GM12878 (cell line): ENCODE measurements around the gene JAGN1. TPM values are rescaled to one million over a fixed set of nuclear protein-coding genes. Genes with fewer than 3 reads are reported as not detected.

Experiments used
- ATAC-seq: fragments of 200-7000 bp; cut with Tn5 transposase; 3 replicates; pipeline ENCODE4 v1.9.1; 2020; ENCODE audit warnings: mild to moderate bottlenecking, moderate library complexity
- BruUV-seq: library from RNA; stranded (reverse); fragments of 400-500 nt; replicated peaks from 2 replicates; lab custom pipeline; 2021; lab: Mats Ljungman, UMichigan
- CTCF ChIA-PET: fragments of 300-600 bp; sonication (Branson Sonifier 250); formaldehyde crosslinking; extraction: SDS; loops from one replicate; lab custom pipeline; 2021; ENCODE audit warnings: inconsistent platforms; lab: Yijun Ruan, JAX
- POLR2A ChIA-PET: fragments of 350-600 bp; formaldehyde crosslinking; extraction: SDS; loops from one replicate; lab custom pipeline; 2021; ENCODE audit warnings: inconsistent platforms; lab: Charles Lee
- RAD21 ChIA-PET: fragments of 300-600 bp; sonication (Branson Sonifier 250); formaldehyde crosslinking; loops from one replicate; lab custom pipeline; 2023; ENCODE audit warnings: antibody characterized with exemption; ENCODE audit not compliant: unreplicated experiment; lab: Charles Lee
- SMC1A ChIA-PET: fragments of 300-600 bp; sonication (Branson Sonifier 250); formaldehyde crosslinking; loops from one replicate; lab custom pipeline; 2023; ENCODE audit not compliant: unreplicated experiment, uncharacterized antibody; lab: Charles Lee
- DNase-seq: peaks from one replicate; pipeline ENCODE4 v3.0.0-alpha.2; 2011; ENCODE audit warnings: low read depth, low spot score
- FAIRE-seq: peaks from 3 replicates; lab custom pipeline; 2011; peaks lifted over from hg19 to GRCh38; lab: Jason Lieb, UNC
- H2AFZ ChIP-seq: 2 replicates; pipeline ENCODE4 v1.6.0; 2011; ENCODE audit warnings: low read depth, low read length, control low read depth; ENCODE audit not compliant: control insufficient read depth
- H3K27ac ChIP-seq: 2 replicates; pipeline ENCODE4 v1.5.1; 2011; ENCODE audit warnings: control low read depth; ENCODE audit not compliant: control insufficient read depth, insufficient read depth
- H3K27me3 ChIP-seq, 2 experiments: replicated peaks in 1 of 2; 2 replicates each; pipeline versions ENCODE4 v1.6.0 to v1.6.1; 2011; ENCODE audit warnings: low read length in 1 of 2; ENCODE audit not compliant: control insufficient read depth in 2 of 2, insufficient read depth in 2 of 2
- H3K36me3 ChIP-seq, 2 experiments: 2 replicates each; pipeline ENCODE4 v1.5.1; 2011; ENCODE audit warnings: low read length in 1 of 2; ENCODE audit not compliant: control insufficient read depth in 2 of 2, insufficient read depth in 2 of 2
- H3K4me1 ChIP-seq: 2 replicates; pipeline ENCODE4 v1.6.1; 2011; ENCODE audit warnings: mild to moderate bottlenecking, low read length, moderate library complexity, mixed read lengths; ENCODE audit not compliant: control insufficient read depth, insufficient read depth
- H3K4me2 ChIP-seq: 2 replicates; pipeline ENCODE4 v1.6.0; 2011; ENCODE audit warnings: control low read depth; ENCODE audit not compliant: control insufficient read depth, insufficient read depth
- H3K4me3 ChIP-seq: fragments of 200-600 bp; sonication (generic); 2 replicates; pipeline ENCODE4 v1.5.1; 2016
- H3K79me2 ChIP-seq: 2 replicates; pipeline ENCODE4 v1.6.0; 2011; ENCODE audit warnings: low read length; ENCODE audit not compliant: control insufficient read depth, insufficient read depth
- H3K9ac ChIP-seq: 2 replicates; pipeline ENCODE4 v1.8.0; 2011; ENCODE audit warnings: low read length, control low read depth, mixed read lengths; ENCODE audit not compliant: control insufficient read depth, insufficient read depth
- H3K9me3 ChIP-seq: replicated peaks from 3 replicates; pipeline ENCODE4 v1.5.1; 2011; ENCODE audit warnings: mild to moderate bottlenecking, low read length; ENCODE audit not compliant: control insufficient read depth, insufficient read depth
- H4K20me1 ChIP-seq: 2 replicates; pipeline ENCODE4 v1.6.0; 2011; ENCODE audit not compliant: control insufficient read depth, insufficient read depth
- GABPA ChIP-seq: IDR thresholded peaks from 2 replicates; pipeline ENCODE4 v1.6.1; 2014; ENCODE audit warnings: antibody characterized with exemption, low read depth, mild to moderate bottlenecking, inconsistent platforms
- HDGF ChIP-seq: fragments of 450-650 bp; IDR thresholded peaks from 2 replicates; pipeline ENCODE4 v1.6.1; 2016; ENCODE audit warnings: antibody characterized with exemption
- JUND ChIP-seq: IDR thresholded peaks from 2 replicates; pipeline ENCODE4 v1.6.1; 2012; ENCODE audit warnings: low read depth, mild to moderate bottlenecking, low read length, improper control_type of control experiment, moderate library complexity
- NKRF ChIP-seq: fragments of 450-650 bp; conservative IDR thresholded peaks from 2 replicates; pipeline ENCODE4 v1.6.1; 2017; ENCODE audit warnings: mild to moderate bottlenecking, moderate library complexity
- PAX5 ChIP-seq: IDR thresholded peaks from 2 replicates; pipeline ENCODE4 v1.6.1; 2011; ENCODE audit warnings: low read depth, low read length, borderline replicate concordance
- RB1 ChIP-seq: fragments of 450-650 bp; formaldehyde crosslinking; IDR thresholded peaks from 2 replicates; pipeline ENCODE4 v1.6.1; 2017; ENCODE audit warnings: mild to moderate bottlenecking, borderline replicate concordance
- RELB ChIP-seq: fragments of 450-650 bp; IDR thresholded peaks from 2 replicates; pipeline ENCODE4 v1.6.1; 2017; ENCODE audit warnings: low read depth, mild to moderate bottlenecking, moderate library complexity
- REST ChIP-seq: IDR thresholded peaks from 2 replicates; pipeline ENCODE4 v1.6.1; 2012; ENCODE audit warnings: mild to moderate bottlenecking, low read depth, low read length
- RUNX3 ChIP-seq: IDR thresholded peaks from 2 replicates; pipeline ENCODE4 v1.6.1; 2012; ENCODE audit warnings: low read length, inconsistent platforms
- SMAD1 ChIP-seq: fragments of 450-650 bp; IDR thresholded peaks from 2 replicates; pipeline ENCODE4 v1.6.1; 2018; ENCODE audit warnings: mild to moderate bottlenecking, low read depth; ENCODE audit not compliant: partially characterized antibody
- STAT1 ChIP-seq: fragments of 450-650 bp; conservative IDR thresholded peaks from 2 replicates; pipeline ENCODE4 v1.6.1; 2014; ENCODE audit warnings: antibody characterized with exemption, mild to moderate bottlenecking
- TCF3 ChIP-seq: IDR thresholded peaks from 2 replicates; pipeline ENCODE4 v1.6.1; 2012; ENCODE audit warnings: low read depth, mild to moderate bottlenecking, low read length, borderline replicate concordance; ENCODE audit not compliant: insufficient read depth
- WRNIP1 ChIP-seq: IDR thresholded peaks from 2 replicates; pipeline ENCODE4 v1.6.1; 2011; ENCODE audit warnings: low read depth, low read length, improper control_type of control experiment, borderline replicate concordance
- ZBTB11 ChIP-seq: fragments of 450-650 bp; formaldehyde crosslinking; IDR thresholded peaks from 2 replicates; pipeline ENCODE4 v1.5.0; 2022; ENCODE audit warnings: mild to moderate bottlenecking, missing genetic modification characterization
- ZNF384 ChIP-seq: IDR thresholded peaks from 2 replicates; pipeline ENCODE4 v1.6.1; 2012; ENCODE audit warnings: low read depth, mild to moderate bottlenecking, low read length, improper control_type of control experiment, borderline replicate concordance
- in situ Hi-C: fragments of 300-500 bp; cut with MboI; formaldehyde crosslinking; loops from 9 replicates; pipeline ENCODE4 v1.14.3; 2018; ENCODE audit warnings: mixed read lengths
- intact Hi-C: fragments of 100-400 bp; cut with micrococcal nuclease; formaldehyde crosslinking; loops from one replicate; pipeline ENCODE4 v1.14.2; 2022; ENCODE audit not compliant: unreplicated experiment
- polyA plus RNA-seq, 11 experiments: library from polyadenylated mRNA; depleted of rRNA in 4 of 11; unstranded in 6 of 11; stranded (reverse) in 5 of 11; fragments of >200 nt; fragmentation: Nextera tagmentation in 4 of 11; fragmentation: Illumina TruSeq in 1 of 11; extraction: Ambion mirVana in 4 of 11; extraction: Trizol in 1 of 11; gene quantifications; 1 replicate in 1 of 11; 2 replicates in 10 of 11; pipeline versions ENCODE4 v1.2.1 to v1.2.3, GENCODE V29; 2011 to 2016; ENCODE audit warnings: inconsistent platforms in 2 of 11, missing spikeins in 2 of 11, low read depth in 1 of 11
- total RNA-seq, 4 experiments: library from RNA; depleted of rRNA in 3 of 4; stranded (reverse); fragments of >200 nt in 3 of 4; fragmentation: Illumina TruSeq in 1 of 4; extraction: Trizol in 1 of 4; gene quantifications; 2 replicates each; pipeline versions ENCODE4 v1.2.1 to v1.2.3, GENCODE V29; 2013 to 2021

The JAGN1 gene
- total and polyA plus RNA-seq, 10 of the 15 experiments (the other 5 are each of a cell fraction or from before 2014, with no cell fraction given) = 23.3 to 56.0 (median 35.4) TPM

- intact Hi-C loops (no loop called here), in situ Hi-C loops (no loop called here)
- Histone ChIP-seq H3K27ac (no peak overlapping the region), H3K4me2 (no peak overlapping the region), H3K27me3 (no peaks in the 10 kb centered on the region), H3K36me3 (no peaks in the 10 kb centered on the region), H3K9me3 (no peaks in the 10 kb centered on the region), H3K79me2 (peaks cover 12% of the 10 kb centered on the region), H3K9ac (no peak overlapping the region), H3K4me1 (no peaks in the 10 kb centered on the region), H3K4me3 (no peak overlapping the region), H4K20me1 (no peaks in the 10 kb centered on the region), H2AFZ (no peak overlapping the region)
- ChIA-PET SMC1A (no interaction called here), POLR2A (no interaction called here), CTCF (no interaction called here), RAD21 (no interaction called here)
- no peak for ATAC-seq
- no peak for FAIRE-seq
- BruUV-seq = no TSS peak
- no peak for DNase-seq
- TF ChIP-seq WRNIP1 = no peak
- TF ChIP-seq TCF3 = no peak
- TF ChIP-seq JUND = no peak
- TF ChIP-seq RUNX3 = no peak
- no peak for TF ChIP-seq GABPA
- no peak for TF ChIP-seq NKRF
- TF ChIP-seq REST = no peak
- TF ChIP-seq ZBTB11 = no peak
- TF ChIP-seq RB1 = no peak
- TF ChIP-seq STAT1 = no peak
- TF ChIP-seq RELB = no peak
- TF ChIP-seq HDGF = no peak
- TF ChIP-seq PAX5 = no peak
- no peak for TF ChIP-seq SMAD1
- TF ChIP-seq ZNF384 = no peak
Observed at GRCh38 chr3:9886328-9886727, 4.1 kb upstream of the JAGN1 start.
